Measurements from ENCODE around the gene TMEM182. TPM values are rescaled to one million over a fixed set of nuclear protein-coding genes. Genes with fewer than 3 reads are reported as not detected.

TMEM182 gene
- total RNA-seq, 1 donor, result 1.4 TPM

GRCh38 chr2:102841107-102841840 lies 79.4 kb downstream of the TMEM182 start:
- Histone ChIP-seq H3K9me3 (ENCODE audit: low read depth, low read length) (no peaks in the 10 kb centered on the region), H3K4me1 (ENCODE audit: insufficient read depth, low read length) (no peaks in the 10 kb centered on the region), H3K36me3 (ENCODE audit: insufficient read depth, low read length) (no peaks in the 10 kb centered on the region), H2AFZ (ENCODE audit: low read length) (no peak overlapping the region), H4K20me1 (ENCODE audit: insufficient read depth, low read length) (no peaks in the 10 kb centered on the region), H3K79me2 (ENCODE audit: insufficient read depth, low read length) (no peaks in the 10 kb centered on the region), H3K4me2 (ENCODE audit: insufficient read depth, low read length) (no peak overlapping the region), H3K27me3 (ENCODE audit: insufficient read depth, low read length) (no peaks in the 10 kb centered on the region), H3K4me3 (ENCODE audit: insufficient read depth, low read length) (no peak overlapping the region), H3K27ac (ENCODE audit: low read depth, low read length) (no peak overlapping the region)
- peak; percentile 70 for TF ChIP-seq CTCF (IDR thresholded peaks at IDR 0.05; ENCODE audit: extremely low read depth, low read depth, low read length)
- DNase-seq (ENCODE audit: insufficient read length, low spot score, missing footprints), result peak; percentile 34

- Histone ChIP-seq H3K27ac (ENCODE audit: low read depth, low read length) (no peak overlapping the region), H2AFZ (ENCODE audit: low read length) (no peak overlapping the region), H4K20me1 (ENCODE audit: insufficient read depth, low read length) (no peaks in the 10 kb centered on the region), H3K27me3 (ENCODE audit: insufficient read depth, low read length) (no peaks in the 10 kb centered on the region), H3K36me3 (ENCODE audit: insufficient read depth, low read length) (no peaks in the 10 kb centered on the region), H3K4me3 (ENCODE audit: insufficient read depth, low read length) (no peak overlapping the region), H3K4me2 (ENCODE audit: insufficient read depth, low read length) (no peak overlapping the region), H3K79me2 (ENCODE audit: insufficient read depth, low read length) (no peaks in the 10 kb centered on the region), H3K9me3 (ENCODE audit: low read depth, low read length) (no peaks in the 10 kb centered on the region), H3K4me1 (ENCODE audit: insufficient read depth, low read length) (peaks cover 4% of the 10 kb centered on the region)
- no peak for DNase-seq (ENCODE audit: insufficient read length, low spot score, missing footprints)
- no peak for TF ChIP-seq CTCF (IDR thresholded peaks at IDR 0.05; ENCODE audit: extremely low read depth, low read depth, low read length)
Observed at GRCh38 chr2:102843764-102844443, 82.1 kb downstream of the TMEM182 start.

- Histone ChIP-seq H3K27me3 (ENCODE audit: insufficient read depth, low read length) (no peaks in the 10 kb centered on the region), H3K27ac (ENCODE audit: low read depth, low read length) (no peak overlapping the region), H3K4me1 (ENCODE audit: insufficient read depth, low read length) (peaks cover 4% of the 10 kb centered on the region), H2AFZ (ENCODE audit: low read length) (no peak overlapping the region), H3K4me2 (ENCODE audit: insufficient read depth, low read length) (no peak overlapping the region), H3K9me3 (ENCODE audit: low read depth, low read length) (no peaks in the 10 kb centered on the region), H3K4me3 (ENCODE audit: insufficient read depth, low read length) (no peak overlapping the region), H4K20me1 (ENCODE audit: insufficient read depth, low read length) (no peaks in the 10 kb centered on the region), H3K79me2 (ENCODE audit: insufficient read depth, low read length) (no peaks in the 10 kb centered on the region), H3K36me3 (ENCODE audit: insufficient read depth, low read length) (no peaks in the 10 kb centered on the region)
- no peak for DNase-seq (ENCODE audit: insufficient read length, low spot score, missing footprints)
- no peak for TF ChIP-seq CTCF (IDR thresholded peaks at IDR 0.05; ENCODE audit: extremely low read depth, low read depth, low read length)
Observed at GRCh38 chr2:102844911-102845310, 83.1 kb downstream of the TMEM182 start.

- Histone ChIP-seq H3K27ac (ENCODE audit: low read depth, low read length) (no peak overlapping the region), H4K20me1 (ENCODE audit: insufficient read depth, low read length) (no peaks in the 10 kb centered on the region), H3K27me3 (ENCODE audit: insufficient read depth, low read length) (no peaks in the 10 kb centered on the region), H3K4me1 (ENCODE audit: insufficient read depth, low read length) (peaks cover 4% of the 10 kb centered on the region), H2AFZ (ENCODE audit: low read length) (peak overlapping the region; percentile 42), H3K4me3 (ENCODE audit: insufficient read depth, low read length) (peak overlapping the region; percentile 43), H3K4me2 (ENCODE audit: insufficient read depth, low read length) (peak overlapping the region; percentile 59), H3K79me2 (ENCODE audit: insufficient read depth, low read length) (no peaks in the 10 kb centered on the region), H3K9me3 (ENCODE audit: low read depth, low read length) (no peaks in the 10 kb centered on the region), H3K36me3 (ENCODE audit: insufficient read depth, low read length) (no peaks in the 10 kb centered on the region)
- DNase-seq (ENCODE audit: insufficient read length, low spot score, missing footprints), result peak; percentile 93
- TF ChIP-seq CTCF (IDR thresholded peaks at IDR 0.05; ENCODE audit: extremely low read depth, low read depth, low read length), result peak; percentile 32
Observed at GRCh38 chr2:102848366-102848839, 86.6 kb downstream of the TMEM182 start.
